ENCODE measurements around the gene ITGAL.

GRCh38 chr16:30570636-30571444 lies 98.3 kb downstream of the ITGAL start:
- TF ChIP-seq CTCF (IDR thresholded peaks at IDR 0.05; ENCODE audit: insufficient read depth, low read depth, low read length) (no peak), EZH2 (IDR thresholded peaks at IDR 0.05; ENCODE audit: insufficient read depth, low read length) (no peak)

Data from astrocyte (in vitro differentiated cells and primary cell).